Measurements from ENCODE around the gene BCL10. TPM values are rescaled to one million over a fixed set of nuclear protein-coding genes. Genes with fewer than 3 reads are reported as not detected.

Gene BCL10
- total RNA-seq, 1 donor from 2014 or later, result 8.6 TPM

- no peak for DNase-seq (ENCODE audit: missing footprints)
- intact Hi-C loops (cut with DNase I), result loop anchor here (5.0 kb wide), 2 partner anchors 38 to 128 kb away; partner anchors contain the start of gene SYDE2
- no peak for ATAC-seq
These were observed 36.2 kb downstream of the BCL10 start for GRCh38 chr1:85240174-85240601.

GRCh38 chr1:85237613-85238012 is 38.8 kb downstream of the BCL10 start:
- ATAC-seq (no peak), DNase-seq (ENCODE audit: missing footprints) (no peak)
- intact Hi-C loops (cut with DNase I), result no loop called here

GRCh38 chr1:85230305-85230977 is 46.0 kb downstream of the BCL10 start:
- intact Hi-C loops (cut with DNase I), result no loop called here
- ATAC-seq, result peak; percentile 30

GRCh38 chr1:85229574-85230097 is 46.8 kb downstream of the BCL10 start:
- ATAC-seq, result peak; percentile 26
- intact Hi-C loops (cut with DNase I), result loop anchor here (5.0 kb wide), 1 partner anchor 87 kb away; no protein-coding TSS in a partner anchor
- DNase-seq (ENCODE audit: missing footprints), result no peak

More at GRCh38 chr1:85230305-85230977, 46.0 kb downstream of the BCL10 start:
- no peak for DNase-seq (ENCODE audit: missing footprints)

- peak; percentile 53 for ATAC-seq
- no peak for DNase-seq (ENCODE audit: missing footprints)
- intact Hi-C loops (cut with DNase I), result loop anchor here (5.0 kb wide), 1 partner anchor 87 kb away; no protein-coding TSS in a partner anchor
These were observed 47.5 kb downstream of the BCL10 start for GRCh38 chr1:85228972-85229371.

GRCh38 chr1:85225624-85226380 is 50.6 kb downstream of the BCL10 start:
- ATAC-seq (no peak), DNase-seq (ENCODE audit: missing footprints) (no peak)
- intact Hi-C loops (cut with DNase I), result loop anchor here (2.0 to 5.0 kb wide), 2 partner anchors 25 to 84 kb away; partner anchors contain the start of gene SYDE2

- DNase-seq (ENCODE audit: missing footprints) (no peak), ATAC-seq (peak; percentile 74)
- intact Hi-C loops (cut with DNase I), result loop anchor here (2.0 to 5.0 kb wide), 2 partner anchors 24 to 83 kb away; partner anchors contain the start of gene SYDE2
These were observed 51.5 kb downstream of the BCL10 start for GRCh38 chr1:85224734-85225623.

- no peak for DNase-seq (ENCODE audit: missing footprints)
- ATAC-seq, result no peak
- intact Hi-C loops (cut with DNase I), result loop anchor here (2.0 kb wide), 1 partner anchor 23 kb away; the partner anchor contains the start of gene SYDE2
These were observed 52.1 kb downstream of the BCL10 start for GRCh38 chr1:85224295-85224694.

- ATAC-seq (no peak), DNase-seq (ENCODE audit: missing footprints) (no peak)
- intact Hi-C loops (cut with DNase I), result no loop called here
These were observed 53.1 kb downstream of the BCL10 start for GRCh38 chr1:85223334-85223733.

GRCh38 chr1:85220756-85221201 is 55.7 kb downstream of the BCL10 start:
- ATAC-seq (no peak), DNase-seq (ENCODE audit: missing footprints) (no peak)
- intact Hi-C loops (cut with DNase I), result no loop called here

GRCh38 chr1:85219853-85220610 is 56.4 kb downstream of the BCL10 start:
- DNase-seq (ENCODE audit: missing footprints), result no peak
- intact Hi-C loops (cut with DNase I), result no loop called here
- no peak for ATAC-seq

- DNase-seq (ENCODE audit: missing footprints) (no peak), ATAC-seq (no peak)
- intact Hi-C loops (cut with DNase I), result no loop called here
These were observed 59.7 kb downstream of the BCL10 start for GRCh38 chr1:85216697-85217096.

Other genes starting within 250 kb of the BCL10 start
- 1.2 TPM for gene MCOLN3, start 228.1 kb downstream of the BCL10 start, total RNA-seq
- 20.7 TPM for gene SYDE2, start 75.6 kb downstream of the BCL10 start, total RNA-seq
- gene C1orf52, start 17.0 kb downstream of the BCL10 start, total RNA-seq, result 17.1 TPM
- 8.3 TPM for gene DDAH1, start 188.5 kb upstream of the BCL10 start, total RNA-seq

All from Right ventricle myocardium inferior (tissue), 1 donor.